Neural cell (in vitro differentiated cells): ENCODE measurements around the gene KCND2. TPM values are rescaled to one million over a fixed set of nuclear protein-coding genes. Genes with fewer than 3 reads are reported as not detected.

ENCODE experiments used
- H2AFZ ChIP-seq: fragments of 200-600, 300-800 bp; sonication (generic), shearing (Covaris generic); 2 replicates; pipeline ENCODE4 v1.6.0; 2014; ENCODE audit warnings: low read depth, mild to moderate bottlenecking, antibody characterized with exemption, low read length, moderate library complexity
- H3F3A ChIP-seq: fragments of 200-600 bp; shearing (Covaris generic); 2 replicates; pipeline ENCODE4 v1.6.1; 2016; ENCODE audit warnings: mild to moderate bottlenecking, moderate library complexity, mixed read lengths, antibody characterized with exemption, low read length; ENCODE audit not compliant: insufficient read depth, poor library complexity, severe bottlenecking
- H3K27ac ChIP-seq: fragments of 200-600, 300-800 bp; sonication (generic), shearing (Covaris generic); 2 replicates; pipeline ENCODE4 v1.5.1; 2014; ENCODE audit warnings: mild to moderate bottlenecking, low read length, moderate library complexity
- H3K27me3 ChIP-seq: fragments of 300-800, 200-600 bp; sonication (generic), shearing (Covaris generic); 2 replicates; pipeline ENCODE4 v1.6.0; 2014; ENCODE audit warnings: mild to moderate bottlenecking, low read depth, low read length, moderate library complexity; ENCODE audit not compliant: insufficient read depth
- H3K36me3 ChIP-seq: fragments of 300-800, 200-600 bp; sonication (generic), shearing (Covaris generic); 2 replicates; pipeline ENCODE4 v1.5.1; 2014; ENCODE audit warnings: mild to moderate bottlenecking, antibody characterized with exemption, low read length, moderate library complexity; ENCODE audit not compliant: insufficient read depth
- H3K4me2 ChIP-seq: fragments of 300-800, 200-600 bp; sonication (generic), shearing (Covaris generic); 2 replicates; pipeline ENCODE4 v1.6.0; 2014; ENCODE audit warnings: mild to moderate bottlenecking, low read length
- H3K4me3 ChIP-seq: fragments of 300-800, 200-600 bp; sonication (generic), shearing (Covaris generic); 2 replicates; pipeline ENCODE4 v1.5.1; 2014; ENCODE audit warnings: mild to moderate bottlenecking, low read length, moderate library complexity
- H3K79me2 ChIP-seq: fragments of 200-600 bp; shearing (Covaris generic); replicated peaks from 2 replicates; pipeline ENCODE4 v1.6.0; 2014; ENCODE audit warnings: mild to moderate bottlenecking, low read length, moderate library complexity; ENCODE audit not compliant: insufficient read depth
- H3K9ac ChIP-seq: fragments of 300-800, 200-600 bp; sonication (generic), shearing (Covaris generic); 2 replicates; pipeline ENCODE4 v1.6.1; 2016; ENCODE audit warnings: mild to moderate bottlenecking, low read length, mixed read lengths
- H3K9me2 ChIP-seq: fragments of 200-600 bp; shearing (Covaris generic); 2 replicates; pipeline ENCODE4 v1.6.1; 2016; ENCODE audit warnings: mild to moderate bottlenecking, low read length, mixed read lengths; ENCODE audit not compliant: insufficient read depth
- H3K9me3 ChIP-seq: fragments of 200-600, 300-800 bp; sonication (generic), shearing (Covaris generic); 2 replicates; pipeline ENCODE4 v1.6.1; 2016; ENCODE audit warnings: mild to moderate bottlenecking, mixed run types, low read length, moderate library complexity, mixed read lengths
- H4K20me1 ChIP-seq: fragments of 200-600 bp; shearing (Covaris generic); 2 replicates; pipeline ENCODE4 v1.6.1; 2016; ENCODE audit warnings: mild to moderate bottlenecking, mixed run types; ENCODE audit not compliant: insufficient read depth
- CTCF ChIP-seq: fragments of 450-650 bp; IDR thresholded peaks from 2 replicates; pipeline ENCODE4 v1.5.1; 2014; ENCODE audit warnings: antibody characterized with exemption, mild to moderate bottlenecking, moderate library complexity; ENCODE audit not compliant: poor library complexity, severe bottlenecking
- EP300 ChIP-seq: fragments of 450-650 bp; conservative IDR thresholded peaks from 2 replicates; pipeline ENCODE4 v1.6.1; 2014; ENCODE audit warnings: antibody characterized with exemption, mild to moderate bottlenecking, moderate library complexity; ENCODE audit not compliant: poor library complexity, severe bottlenecking
- EZH2 ChIP-seq: fragments of 200-600, 300-800 bp; shearing (Covaris generic), sonication (generic); IDR thresholded peaks from 2 replicates; pipeline ENCODE4 v1.6.1; 2014; ENCODE audit warnings: antibody characterized with exemption, low read length, borderline replicate concordance, mild to moderate bottlenecking; ENCODE audit not compliant: insufficient read depth, poor library complexity, severe bottlenecking
- MXI1 ChIP-seq: fragments of 450-650 bp; conservative IDR thresholded peaks from 2 replicates; pipeline ENCODE4 v1.6.1; 2014; ENCODE audit warnings: antibody characterized with exemption, mild to moderate bottlenecking; ENCODE audit not compliant: poor library complexity, severe bottlenecking
- POLR2AphosphoS5 ChIP-seq: IDR thresholded peaks from 2 replicates; pipeline ENCODE4 v1.6.1; 2012
- RAD21 ChIP-seq: fragments of 450-650 bp; conservative IDR thresholded peaks from 2 replicates; pipeline ENCODE4 v1.6.1; 2014; ENCODE audit warnings: antibody characterized with exemption, mild to moderate bottlenecking, moderate library complexity
- REST ChIP-seq: IDR thresholded peaks from 2 replicates; pipeline ENCODE4 v1.6.1; 2012; ENCODE audit warnings: borderline replicate concordance
- SMC3 ChIP-seq: fragments of 450-650 bp; conservative IDR thresholded peaks from 2 replicates; pipeline ENCODE4 v1.6.1; 2014; ENCODE audit warnings: antibody characterized with exemption, mild to moderate bottlenecking, moderate library complexity; ENCODE audit not compliant: poor library complexity
- TAF1 ChIP-seq: IDR thresholded peaks from 2 replicates; pipeline ENCODE4 v1.6.1; 2012; ENCODE audit warnings: low read depth
- polyA plus RNA-seq: library from polyadenylated mRNA; depleted of rRNA; stranded (reverse); fragments of >200 nt; gene quantifications from 2 replicates; pipeline ENCODE4 v1.2.3, GENCODE V29; 2014

The KCND2 gene
- polyA plus RNA-seq, 1 donor from 2014 or later: 11.0 TPM

- H3F3A ChIP-seq: no peaks in the 10 kb centered on the region
- H3K79me2 ChIP-seq: no peaks in the 10 kb centered on the region
- TF ChIP-seq REST (no peak), EP300 (no peak), SMC3 (no peak), RAD21 (no peak), MXI1 (no peak), EZH2 (no peak), TAF1 (no peak), CTCF (no peak), POLR2AphosphoS5 (no peak)
- no peak overlapping the region for H2AFZ ChIP-seq
- H3K27me3 ChIP-seq: no peaks in the 10 kb centered on the region
- no peak overlapping the region for H3K4me3 ChIP-seq
- no peak overlapping the region for H3K9ac ChIP-seq
- H3K36me3 ChIP-seq: no peaks in the 10 kb centered on the region
- no peaks in the 10 kb centered on the region for H3K9me2 ChIP-seq
- no peaks in the 10 kb centered on the region for H3K9me3 ChIP-seq
- no peak overlapping the region for H3K27ac ChIP-seq
- H3K4me2 ChIP-seq: no peak overlapping the region
- no peaks in the 10 kb centered on the region for H4K20me1 ChIP-seq
Observed at GRCh38 chr7:120293027-120293426, 20.1 kb downstream of the KCND2 start.

- H3K9me2 ChIP-seq: no peaks in the 10 kb centered on the region
- H3K9ac ChIP-seq: no peak overlapping the region
Observed at GRCh38 chr7:120302190-120302589, 29.2 kb downstream of the KCND2 start.

More at GRCh38 chr7:120302190-120302589, 29.2 kb downstream of the KCND2 start:
- Histone ChIP-seq H3K4me2 (no peak overlapping the region), H3K9me3 (no peaks in the 10 kb centered on the region), H3K27ac (no peak overlapping the region), H2AFZ (no peak overlapping the region), H3K36me3 (no peaks in the 10 kb centered on the region), H3K79me2 (no peaks in the 10 kb centered on the region), H3K4me3 (no peak overlapping the region), H3F3A (no peaks in the 10 kb centered on the region), H4K20me1 (no peaks in the 10 kb centered on the region), H3K27me3 (no peaks in the 10 kb centered on the region)
- TF ChIP-seq MXI1: no peak
- TF ChIP-seq REST: no peak
- TF ChIP-seq SMC3: no peak
- TF ChIP-seq EP300: no peak
- TF ChIP-seq TAF1: no peak
- TF ChIP-seq POLR2AphosphoS5: no peak
- no peak for TF ChIP-seq CTCF
- TF ChIP-seq RAD21: no peak
- no peak for TF ChIP-seq EZH2
